HepG2 (cell line): ENCODE data around the gene IMPDH2. TPM values are rescaled to one million over a fixed set of nuclear protein-coding genes. Genes with fewer than 3 reads are reported as not detected.

Experiments
- ZBTB40 ChIP-seq, 2 experiments: fragments of 450-650 bp in 1 of 2; sonication (generic) in 1 of 2; formaldehyde crosslinking in 1 of 2; IDR thresholded peaks; 2 replicates each; pipeline versions ENCODE4 v1.6.1 to v1.8.0; 2016 to 2022; ENCODE audit warnings: antibody characterized with exemption in 1 of 2, mild to moderate bottlenecking in 1 of 2, missing genetic modification reagents in 1 of 2
- polyA plus RNA-seq, 8 experiments: library from polyadenylated mRNA; depleted of rRNA in 3 of 8; stranded (reverse) in 7 of 8; unstranded in 1 of 8; fragments of >200 nt; fragmentation: Illumina TruSeq in 4 of 8; extraction: Trizol in 4 of 8; gene quantifications; 2 replicates each; pipeline versions ENCODE4 v1.2.1 to v1.2.3, GENCODE V29; 2011 to 2016; ENCODE audit warnings: low read depth in 4 of 8, missing spikeins in 1 of 8, mixed read lengths in 1 of 8; ENCODE audit not compliant: insufficient read depth in 1 of 8
- total RNA-seq, 5 experiments: library from RNA; depleted of rRNA; stranded (reverse); fragments of >200 nt; fragmentation: Illumina TruSeq; extraction: Trizol; gene quantifications; 2 replicates each; pipeline ENCODE4 v1.2.3, GENCODE V29; 2016; ENCODE audit warnings: low read depth in 1 of 5
- TF ChIP-seq, protein P1 (sequence below): sonication (generic); formaldehyde crosslinking; IDR thresholded peaks from 2 replicates; pipeline ENCODE4 v1.4.0; 2020; ENCODE audit warnings: missing genetic modification reagents; ENCODE audit errors: not compliant biosample characterization

Gene IMPDH2
- total and polyA plus RNA-seq, 2 of the 13 experiments (the other 11 are each of a cell fraction or from before 2014, with no cell fraction given): 248 to 260 TPM

- TF ChIP-seq ZBTB40 (IDR thresholded peaks at IDR 0.05) (no peak), ZBTB40 (CRISPR knock-in tag; IDR thresholded peaks at IDR 0.05) (no peak)
- TF ChIP-seq, protein P1, sequence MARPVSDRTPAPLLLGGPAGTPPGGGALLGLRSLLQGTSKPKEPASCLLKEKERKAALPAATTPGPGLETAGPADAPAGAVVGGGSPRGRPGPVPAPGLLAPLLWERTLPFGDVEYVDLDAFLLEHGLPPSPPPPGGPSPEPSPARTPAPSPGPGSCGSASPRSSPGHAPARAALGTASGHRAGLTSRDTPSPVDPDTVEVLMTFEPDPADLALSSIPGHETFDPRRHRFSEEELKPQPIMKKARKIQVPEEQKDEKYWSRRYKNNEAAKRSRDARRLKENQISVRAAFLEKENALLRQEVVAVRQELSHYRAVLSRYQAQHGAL (CRISPR knock-in tag): no peak
These were observed 28.0 kb downstream of the IMPDH2 start (continued) for GRCh38 chr3:49001155-49001554.
